Mesendoderm (in vitro differentiated cells): Measurements from ENCODE around the gene ENTPD3.

Experiments
- DNase-seq: peaks from one replicate; pipeline ENCODE4 v3.0.0; 2013
- H2AK5ac ChIP-seq: 2 replicates; pipeline ENCODE4 v1.6.1; 2013; ENCODE audit warnings: low read length, inconsistent platforms
- H2BK120ac ChIP-seq: 2 replicates; pipeline ENCODE4 v1.6.1; 2013; ENCODE audit warnings: low read depth, mild to moderate bottlenecking, low read length, moderate library complexity, mixed read lengths
- H2BK15ac ChIP-seq: replicated peaks from 2 replicates; pipeline ENCODE4 v1.6.1; 2013; ENCODE audit warnings: low read depth, mild to moderate bottlenecking, moderate library complexity
- H2BK5ac ChIP-seq: 2 replicates; pipeline ENCODE4 v1.6.1; 2013; ENCODE audit warnings: low read length, inconsistent platforms
- H3K18ac ChIP-seq: 2 replicates; pipeline ENCODE4 v1.6.1; 2013; ENCODE audit warnings: mild to moderate bottlenecking, low read length, mixed read lengths
- H3K23ac ChIP-seq: one replicate; pipeline ENCODE4 v1.6.1; 2013; ENCODE audit warnings: low read length
- H3K27ac ChIP-seq: 2 replicates; pipeline ENCODE4 v1.5.1; 2013; ENCODE audit warnings: low read depth, mild to moderate bottlenecking, inconsistent platforms, low read length, moderate library complexity
- H3K27me3 ChIP-seq: 2 replicates; pipeline ENCODE4 v1.6.1; 2013; ENCODE audit warnings: low read length, control low read depth, mild to moderate bottlenecking, inconsistent platforms; ENCODE audit not compliant: insufficient read depth, poor library complexity
- H3K36me3 ChIP-seq: 2 replicates; pipeline ENCODE4 v1.6.1; 2013; ENCODE audit warnings: low read length, inconsistent platforms; ENCODE audit not compliant: control insufficient read depth, insufficient read depth
- H3K4ac ChIP-seq: one replicate; pipeline ENCODE4 v1.6.1; 2013; ENCODE audit warnings: low read depth, mild to moderate bottlenecking, low read length, moderate library complexity
- H3K4me1 ChIP-seq: 2 replicates; pipeline ENCODE4 v1.6.1; 2013; ENCODE audit warnings: low read depth, low read length, inconsistent platforms; ENCODE audit not compliant: control insufficient read depth
- H3K4me2 ChIP-seq: 2 replicates; pipeline ENCODE4 v1.6.1; 2013; ENCODE audit warnings: low read length
- H3K4me3 ChIP-seq: 2 replicates; pipeline ENCODE4 v1.5.1; 2013; ENCODE audit warnings: mild to moderate bottlenecking, low read length
- H3K56ac ChIP-seq: one replicate; pipeline ENCODE4 v1.6.1; 2013; ENCODE audit warnings: low read length
- H3K79me1 ChIP-seq: 2 replicates; pipeline ENCODE4 v1.6.1; 2013; ENCODE audit warnings: low read length, inconsistent platforms
- H3K79me2 ChIP-seq: 2 replicates; pipeline ENCODE4 v1.6.1; 2013; ENCODE audit warnings: mild to moderate bottlenecking, low read length; ENCODE audit not compliant: control insufficient read depth, insufficient read depth
- H3K9ac ChIP-seq: 2 replicates; pipeline ENCODE4 v1.6.1; 2013; ENCODE audit warnings: low read length, inconsistent platforms
- H4K5ac ChIP-seq: one replicate; pipeline ENCODE4 v1.6.1; 2013; ENCODE audit warnings: low read length
- H4K8ac ChIP-seq: one replicate; pipeline ENCODE4 v1.6.1; 2013; ENCODE audit warnings: low read depth, mild to moderate bottlenecking, control low read depth, low read length, moderate library complexity
- WGBS: extraction: QIAGEN DNeasy Blood & Tissue Kit; methylation state at CpG from one replicate; pipeline ENCODE4 v1.1.7; 2013; ENCODE audit warnings: low lambda C conversion rate, missing lambda C conversion rate; ENCODE audit not compliant: insufficient coverage; ENCODE audit errors: extremely low coverage; 5-methylcytosine and 5-hydroxymethylcytosine counted together

The ENTPD3 gene

GRCh38 chr3:40397129-40397528 lies 10.1 kb downstream of the ENTPD3 start:
- Histone ChIP-seq H3K23ac (no peak overlapping the region), H3K9ac (no peak overlapping the region)
- WGBS = no CpG with 5 or more reads among the region's 4 CpGs

GRCh38 chr3:40397912-40398311 lies 10.9 kb downstream of the ENTPD3 start:
- Histone ChIP-seq H3K36me3 (no peaks in the 10 kb centered on the region), H3K56ac (no peak overlapping the region), H3K79me2 (no peaks in the 10 kb centered on the region), H2BK120ac (no peak overlapping the region), H3K79me1 (no peaks in the 10 kb centered on the region), H3K23ac (no peak overlapping the region), H3K4me1 (no peaks in the 10 kb centered on the region), H4K5ac (no peak overlapping the region), H3K27me3 (no peaks in the 10 kb centered on the region), H3K9ac (no peak overlapping the region), H3K4me2 (no peak overlapping the region), H2BK15ac (no peak overlapping the region), H3K18ac (no peak overlapping the region), H2AK5ac (no peak overlapping the region), H4K8ac (no peak overlapping the region), H2BK5ac (no peak overlapping the region), H3K4ac (no peak overlapping the region), H3K4me3 (no peak overlapping the region), H3K27ac (no peak overlapping the region)
- WGBS = no CpG with 5 or more reads among the region's 4 CpGs
- no peak for DNase-seq

More at GRCh38 chr3:40397129-40397528, 10.1 kb downstream of the ENTPD3 start:
- Histone ChIP-seq H3K27me3 (no peaks in the 10 kb centered on the region), H2BK120ac (no peak overlapping the region), H3K4me3 (no peak overlapping the region), H3K4me1 (no peaks in the 10 kb centered on the region), H2BK5ac (no peak overlapping the region), H3K56ac (no peak overlapping the region), H4K5ac (no peak overlapping the region), H3K4me2 (no peak overlapping the region), H2BK15ac (no peak overlapping the region), H3K4ac (no peak overlapping the region), H3K18ac (no peak overlapping the region), H3K27ac (no peak overlapping the region), H3K79me2 (no peaks in the 10 kb centered on the region), H3K36me3 (no peaks in the 10 kb centered on the region), H4K8ac (no peak overlapping the region), H2AK5ac (no peak overlapping the region), H3K79me1 (no peaks in the 10 kb centered on the region)
- DNase-seq = no peak

GRCh38 chr3:40398346-40398745 lies 11.4 kb downstream of the ENTPD3 start:
- H2BK5ac ChIP-seq = no peak overlapping the region
- H3K4ac ChIP-seq = no peak overlapping the region
- WGBS = no CpG with 5 or more reads among the region's 3 CpGs
- no peak overlapping the region for H4K5ac ChIP-seq
- no peak overlapping the region for H3K56ac ChIP-seq
- H2AK5ac ChIP-seq = no peak overlapping the region
- no peak overlapping the region for H3K4me2 ChIP-seq
- no peak overlapping the region for H3K4me3 ChIP-seq
- DNase-seq = no peak
- no peak overlapping the region for H4K8ac ChIP-seq
- no peaks in the 10 kb centered on the region for H3K79me1 ChIP-seq
- H3K36me3 ChIP-seq = no peaks in the 10 kb centered on the region
- H2BK15ac ChIP-seq = no peak overlapping the region
- no peak overlapping the region for H3K9ac ChIP-seq
- no peak overlapping the region for H3K23ac ChIP-seq
- no peak overlapping the region for H3K27ac ChIP-seq
- no peaks in the 10 kb centered on the region for H3K79me2 ChIP-seq
- no peaks in the 10 kb centered on the region for H3K4me1 ChIP-seq
- H2BK120ac ChIP-seq = no peak overlapping the region
- H3K18ac ChIP-seq = no peak overlapping the region
- no peaks in the 10 kb centered on the region for H3K27me3 ChIP-seq

GRCh38 chr3:40404591-40405198 lies 17.7 kb downstream of the ENTPD3 start:
- Histone ChIP-seq H4K5ac (no peak overlapping the region), H3K4ac (no peak overlapping the region), H2BK120ac (no peak overlapping the region), H4K8ac (no peak overlapping the region), H2BK5ac (no peak overlapping the region), H3K18ac (no peak overlapping the region), H3K79me2 (no peaks in the 10 kb centered on the region), H3K56ac (no peak overlapping the region), H3K4me3 (no peak overlapping the region), H3K4me2 (no peak overlapping the region), H3K4me1 (no peaks in the 10 kb centered on the region), H3K9ac (no peak overlapping the region), H3K23ac (no peak overlapping the region), H2AK5ac (no peak overlapping the region), H3K79me1 (no peaks in the 10 kb centered on the region), H3K36me3 (no peaks in the 10 kb centered on the region), H3K27ac (no peak overlapping the region), H2BK15ac (no peak overlapping the region), H3K27me3 (no peaks in the 10 kb centered on the region)
- no peak for DNase-seq
- no CpG with 5 or more reads among the region's 2 CpGs for WGBS

- H3K18ac ChIP-seq = no peak overlapping the region
- H3K27ac ChIP-seq = no peak overlapping the region
- no peak for DNase-seq
- no peak overlapping the region for H3K9ac ChIP-seq
- H2BK15ac ChIP-seq = no peak overlapping the region
- H3K79me2 ChIP-seq = no peaks in the 10 kb centered on the region
- WGBS = no CpG with 5 or more reads among the region's 2 CpGs
- H3K4ac ChIP-seq = no peak overlapping the region
- no peak overlapping the region for H3K23ac ChIP-seq
- no peak overlapping the region for H4K8ac ChIP-seq
- H3K4me3 ChIP-seq = no peak overlapping the region
- no peak overlapping the region for H3K4me2 ChIP-seq
- H3K4me1 ChIP-seq = no peaks in the 10 kb centered on the region
- no peak overlapping the region for H2BK120ac ChIP-seq
- no peak overlapping the region for H3K56ac ChIP-seq
- no peak overlapping the region for H2BK5ac ChIP-seq
- H4K5ac ChIP-seq = no peak overlapping the region
- H3K36me3 ChIP-seq = no peaks in the 10 kb centered on the region
- no peak overlapping the region for H2AK5ac ChIP-seq
- H3K79me1 ChIP-seq = no peaks in the 10 kb centered on the region
- H3K27me3 ChIP-seq = no peaks in the 10 kb centered on the region
These were observed 20.0 kb downstream of the ENTPD3 start for GRCh38 chr3:40407007-40407406.

- Histone ChIP-seq H3K4me3 (no peak overlapping the region), H3K9ac (no peak overlapping the region), H3K23ac (no peak overlapping the region), H4K8ac (no peak overlapping the region), H3K4me2 (no peak overlapping the region), H3K79me1 (no peaks in the 10 kb centered on the region), H3K18ac (no peak overlapping the region), H3K4me1 (no peaks in the 10 kb centered on the region), H3K36me3 (no peaks in the 10 kb centered on the region), H3K56ac (no peak overlapping the region), H2AK5ac (no peak overlapping the region), H2BK5ac (no peak overlapping the region), H3K27me3 (no peaks in the 10 kb centered on the region), H4K5ac (no peak overlapping the region), H2BK15ac (no peak overlapping the region), H3K79me2 (no peaks in the 10 kb centered on the region), H2BK120ac (no peak overlapping the region), H3K27ac (no peak overlapping the region), H3K4ac (no peak overlapping the region)
- no peak for DNase-seq
- WGBS = no CpG with 5 or more reads among the region's 3 CpGs
These were observed 20.6 kb downstream of the ENTPD3 start for GRCh38 chr3:40407611-40408010.
